Loucy (cell line): ENCODE measurements around the gene CAB39.

Experiments used
- H2AFZ ChIP-seq: fragments of 200-600 bp; sonication (generic); 2 replicates; pipeline ENCODE4 v1.6.0; 2016; ENCODE audit warnings: antibody characterized with exemption, mild to moderate bottlenecking, low read length, moderate library complexity
- H3F3A ChIP-seq: fragments of 200-600 bp; 2 replicates; pipeline ENCODE4 v1.6.0; 2016; ENCODE audit warnings: antibody characterized with exemption, low read depth, mild to moderate bottlenecking
- H3K27me3 ChIP-seq: fragments of 200-600 bp; sonication (generic); 2 replicates; pipeline ENCODE4 v1.6.1; 2014; ENCODE audit warnings: low read length, mild to moderate bottlenecking; ENCODE audit not compliant: insufficient read depth, poor library complexity, severe bottlenecking
- H3K36me3 ChIP-seq: fragments of 200-600 bp; sonication (generic); 2 replicates; pipeline ENCODE4 v1.6.1; 2016; ENCODE audit warnings: low read length; ENCODE audit not compliant: insufficient read depth
- H3K4me1 ChIP-seq: fragments of 200-600 bp; sonication (generic); 2 replicates; pipeline ENCODE4 v1.5.1; 2014; ENCODE audit warnings: low read length, mild to moderate bottlenecking; ENCODE audit not compliant: insufficient read depth, poor library complexity, severe bottlenecking
- H3K4me2 ChIP-seq: fragments of 200-600 bp; sonication (generic); 2 replicates; pipeline ENCODE4 v1.6.0; 2014; ENCODE audit warnings: antibody characterized with exemption, low read length, low read depth, mild to moderate bottlenecking; ENCODE audit not compliant: poor library complexity, severe bottlenecking
- H3K4me3 ChIP-seq: fragments of 200-600 bp; sonication (generic); 2 replicates; pipeline ENCODE4 v1.5.1; 2014; ENCODE audit warnings: low read length, mild to moderate bottlenecking, mixed read lengths; ENCODE audit not compliant: poor library complexity, severe bottlenecking
- H3K79me2 ChIP-seq: fragments of 200-600 bp; sonication (generic); 2 replicates; pipeline ENCODE4 v1.6.1; 2014; ENCODE audit warnings: low read length; ENCODE audit not compliant: insufficient read depth
- H3K9ac ChIP-seq: fragments of 200-600 bp; sonication (generic); 2 replicates; pipeline ENCODE4 v1.6.0; 2014; ENCODE audit warnings: mild to moderate bottlenecking, low read depth, low read length, moderate library complexity; ENCODE audit not compliant: poor library complexity, severe bottlenecking
- H3K9me2 ChIP-seq: fragments of 200-600 bp; sonication (generic); replicated peaks from 2 replicates; pipeline ENCODE4 v1.6.1; 2016; ENCODE audit warnings: low read depth, low read length, mixed read lengths
- H3K9me3 ChIP-seq: fragments of 200-600 bp; sonication (generic); 2 replicates; pipeline ENCODE4 v1.6.1; 2014; ENCODE audit warnings: mild to moderate bottlenecking, antibody characterized with exemption, low read length, low read depth; ENCODE audit not compliant: insufficient read depth
- H4K20me1 ChIP-seq: fragments of 200-600 bp; sonication (generic); 2 replicates; pipeline ENCODE4 v1.6.0; 2014; ENCODE audit warnings: antibody characterized with exemption, low read length, mild to moderate bottlenecking; ENCODE audit not compliant: insufficient read depth, poor library complexity, severe bottlenecking
- EZH2phosphoT487 ChIP-seq: fragments of 200-600 bp; IDR thresholded peaks from 2 replicates; pipeline ENCODE4 v1.6.1; 2018; ENCODE audit warnings: antibody characterized with exemption, mild to moderate bottlenecking, moderate library complexity, borderline replicate concordance
- TF ChIP-seq, protein P1 (sequence below): fragments of 200-600 bp; sonication (generic); conservative IDR thresholded peaks from 2 replicates; pipeline ENCODE4 v1.5.1; 2014; ENCODE audit warnings: mild to moderate bottlenecking, antibody characterized with exemption, low read length

CAB39 gene

DNA sequence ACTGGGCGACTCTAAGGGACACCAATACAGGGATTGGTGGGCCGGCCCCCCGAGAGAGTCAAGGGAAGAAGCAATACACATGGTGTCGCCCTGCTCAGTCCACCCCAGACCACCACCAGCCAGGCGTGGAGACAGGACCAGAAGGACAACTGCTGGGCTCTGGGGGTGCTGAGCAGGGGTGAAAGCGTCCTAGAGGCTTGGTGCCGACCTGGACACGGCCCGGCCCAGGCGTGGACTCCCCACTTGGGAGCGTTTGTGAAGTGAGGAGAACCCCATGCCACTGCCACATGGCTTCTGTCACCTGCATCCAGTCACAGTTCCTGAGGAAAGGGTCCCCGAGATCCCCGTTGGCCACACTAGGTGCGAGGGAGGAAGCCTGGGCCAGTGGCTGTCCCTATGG, 116.7 kb downstream of the CAB39 start:
- no peak overlapping the region for H3K4me2 ChIP-seq
- H3K9ac ChIP-seq = no peak overlapping the region
- no peak for TF ChIP-seq EZH2phosphoT487
- TF ChIP-seq, protein P1, sequence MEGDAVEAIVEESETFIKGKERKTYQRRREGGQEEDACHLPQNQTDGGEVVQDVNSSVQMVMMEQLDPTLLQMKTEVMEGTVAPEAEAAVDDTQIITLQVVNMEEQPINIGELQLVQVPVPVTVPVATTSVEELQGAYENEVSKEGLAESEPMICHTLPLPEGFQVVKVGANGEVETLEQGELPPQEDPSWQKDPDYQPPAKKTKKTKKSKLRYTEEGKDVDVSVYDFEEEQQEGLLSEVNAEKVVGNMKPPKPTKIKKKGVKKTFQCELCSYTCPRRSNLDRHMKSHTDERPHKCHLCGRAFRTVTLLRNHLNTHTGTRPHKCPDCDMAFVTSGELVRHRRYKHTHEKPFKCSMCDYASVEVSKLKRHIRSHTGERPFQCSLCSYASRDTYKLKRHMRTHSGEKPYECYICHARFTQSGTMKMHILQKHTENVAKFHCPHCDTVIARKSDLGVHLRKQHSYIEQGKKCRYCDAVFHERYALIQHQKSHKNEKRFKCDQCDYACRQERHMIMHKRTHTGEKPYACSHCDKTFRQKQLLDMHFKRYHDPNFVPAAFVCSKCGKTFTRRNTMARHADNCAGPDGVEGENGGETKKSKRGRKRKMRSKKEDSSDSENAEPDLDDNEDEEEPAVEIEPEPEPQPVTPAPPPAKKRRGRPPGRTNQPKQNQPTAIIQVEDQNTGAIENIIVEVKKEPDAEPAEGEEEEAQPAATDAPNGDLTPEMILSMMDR = no peak

DNA sequence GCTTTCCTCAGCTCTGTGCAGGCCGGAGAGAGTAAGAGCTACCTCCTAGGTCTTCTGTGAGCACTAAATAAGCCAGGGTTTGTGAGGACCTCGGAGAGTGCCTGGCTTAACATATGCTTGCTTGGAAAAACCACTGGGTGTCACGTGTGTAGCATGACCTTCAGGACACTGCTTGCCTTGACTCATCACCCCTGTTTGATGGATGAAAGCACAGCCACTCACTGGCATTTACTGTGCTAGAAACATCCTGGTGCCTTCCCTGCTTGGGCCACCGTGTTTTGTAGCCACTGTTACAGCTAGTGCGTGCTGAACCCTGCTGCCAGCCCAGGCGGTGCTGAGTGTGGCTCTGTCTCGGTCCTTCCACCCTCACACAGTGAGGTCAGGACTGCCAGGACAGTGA, 117.3 kb downstream of the CAB39 start:
- H3K4me2 ChIP-seq = no peak overlapping the region
- no peaks in the 10 kb centered on the region for H3K9me2 ChIP-seq
- H4K20me1 ChIP-seq = no peaks in the 10 kb centered on the region
- TF ChIP-seq, protein P1 = no peak
- no peak for TF ChIP-seq EZH2phosphoT487
- no peaks in the 10 kb centered on the region for H3K9me3 ChIP-seq
- H3K36me3 ChIP-seq = no peaks in the 10 kb centered on the region
- H2AFZ ChIP-seq = no peak overlapping the region
- H3K9ac ChIP-seq = no peak overlapping the region
- no peaks in the 10 kb centered on the region for H3F3A ChIP-seq
- no peak overlapping the region for H3K4me3 ChIP-seq
- H3K4me1 ChIP-seq = no peaks in the 10 kb centered on the region
- no peaks in the 10 kb centered on the region for H3K79me2 ChIP-seq
- no peaks in the 10 kb centered on the region for H3K27me3 ChIP-seq

More for the DNA sequence above, 116.7 kb downstream of the CAB39 start:
- Histone ChIP-seq H3K9me3 (no peaks in the 10 kb centered on the region), H3K4me1 (no peaks in the 10 kb centered on the region), H3F3A (no peaks in the 10 kb centered on the region), H3K4me3 (no peak overlapping the region), H3K79me2 (no peaks in the 10 kb centered on the region), H2AFZ (no peak overlapping the region), H3K36me3 (no peaks in the 10 kb centered on the region), H3K27me3 (no peaks in the 10 kb centered on the region), H3K9me2 (no peaks in the 10 kb centered on the region), H4K20me1 (no peaks in the 10 kb centered on the region)

DNA sequence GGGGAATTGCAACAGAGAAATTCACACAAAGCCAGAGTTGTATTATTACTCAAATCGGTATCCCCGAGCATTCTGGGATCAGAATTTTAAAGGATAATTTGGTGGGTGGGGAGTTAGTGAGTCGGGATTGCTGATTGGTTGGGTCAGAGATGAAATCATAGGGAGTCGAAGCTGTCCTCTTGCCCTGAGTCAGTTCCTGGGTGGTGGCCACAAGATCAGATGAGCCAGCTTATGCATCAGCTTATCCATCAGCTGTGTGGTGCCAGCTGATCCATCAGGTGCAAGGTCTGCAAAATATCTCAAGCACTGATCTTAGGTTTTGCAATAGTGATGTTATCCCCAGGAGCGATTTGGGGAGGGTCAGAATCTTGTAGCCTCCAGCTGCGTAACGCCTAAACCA, 117.8 kb downstream of the CAB39 start:
- Histone ChIP-seq H2AFZ (no peak overlapping the region), H3K4me3 (no peak overlapping the region), H3K79me2 (no peaks in the 10 kb centered on the region), H3K9me2 (no peaks in the 10 kb centered on the region), H3K9me3 (no peaks in the 10 kb centered on the region), H3F3A (no peaks in the 10 kb centered on the region), H3K36me3 (no peaks in the 10 kb centered on the region), H3K4me2 (no peak overlapping the region), H4K20me1 (no peaks in the 10 kb centered on the region), H3K9ac (no peak overlapping the region), H3K27me3 (no peaks in the 10 kb centered on the region), H3K4me1 (no peaks in the 10 kb centered on the region)
- TF ChIP-seq, protein P1 = no peak
- TF ChIP-seq EZH2phosphoT487 = no peak
